Stimulated activated effector memory CD8-positive, alpha-beta T cell treated with anti-CD3 and anti-CD28 coated beads, Interleukin-12 subunit alpha, Interleukin-12 subunit beta, amount 100 ng/mL, for 72 hours (primary cell): ENCODE measurements around the gene USF1.

Experiments used
- ATAC-seq: fragments of 150-1000 bp; cut with Tn5 transposase; 2 replicates; pipeline ENCODE4 v1.10.0; 2021
- DNase-seq, 2 donors: peaks; one replicate each; pipeline ENCODE4 v3.0.0; 2021 to 2022; ENCODE audit warnings: low spot score in 2 of 2
- H3K27ac Mint-ChIP-seq: one replicate; pipeline ENCODE4 v1.8.0; 2022; ENCODE audit warnings: mild to moderate bottlenecking, mixed read lengths
- H3K36me3 Mint-ChIP-seq: one replicate; pipeline ENCODE4 v1.8.0; 2022; ENCODE audit warnings: mild to moderate bottlenecking, mixed read lengths
- H3K4me1 Mint-ChIP-seq: one replicate; pipeline ENCODE4 v1.8.0; 2022; ENCODE audit warnings: mixed read lengths
- H3K4me3 Mint-ChIP-seq: one replicate; pipeline ENCODE4 v1.8.0; 2022; ENCODE audit warnings: mild to moderate bottlenecking, mixed read lengths
- H3K9me3 Mint-ChIP-seq: one replicate; pipeline ENCODE4 v1.8.0; 2022; ENCODE audit warnings: mixed read lengths

Gene USF1

GRCh38 chr1:161045736-161046604 lies at the start of gene USF1:
Gene USF1, minus strand, starts transcription at chr1:161045977. Its CDS starts 2,702 bp downstream, at chr1:161043275.
- peak; percentile 90 for ATAC-seq
- Mint-ChIP-seq H3K4me3 (peak within 1 kb of the TSS; percentile 85), H3K4me1 (peaks cover 68% of the 10 kb centered on the region), H3K36me3 (peaks cover 94% of the 10 kb centered on the region), H3K27ac (peak within 1 kb of the TSS; percentile 99), H3K9me3 (no peaks in the 10 kb centered on the region)
- peak; percentile 79 to 97 for DNase-seq

DNA sequence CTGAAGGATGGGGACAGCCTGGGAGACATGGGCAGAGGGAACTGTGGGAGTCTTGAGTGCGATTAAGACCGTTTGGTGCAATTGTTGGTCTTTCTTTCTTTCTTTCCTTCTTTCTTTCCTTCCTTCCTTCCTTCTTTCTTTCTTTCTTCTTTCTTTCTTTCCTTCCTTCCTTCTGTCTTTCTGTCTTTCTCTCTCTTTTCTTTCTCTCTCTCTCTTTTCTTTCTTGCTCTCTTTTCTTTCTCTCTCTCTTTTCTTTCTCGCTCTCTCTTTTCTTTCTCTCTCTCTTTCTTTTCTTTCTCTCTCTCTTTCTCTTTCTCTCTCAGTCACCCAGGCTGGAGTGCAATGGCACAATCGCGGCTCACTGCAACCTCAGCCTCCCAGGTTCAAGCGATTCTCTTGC lies 49.5 kb upstream of the USF1 start:
- ATAC-seq: no peak
- Mint-ChIP-seq H3K27ac (no peak overlapping the region), H3K4me3 (no peak overlapping the region), H3K36me3 (peaks cover 36% of the 10 kb centered on the region), H3K4me1 (peaks cover 72% of the 10 kb centered on the region), H3K9me3 (no peaks in the 10 kb centered on the region)
- DNase-seq: no peak

GRCh38 chr1:161094481-161094880 lies 48.7 kb upstream of the USF1 start:
- no peaks in the 10 kb centered on the region for H3K9me3 Mint-ChIP-seq
- peaks cover 74% of the 10 kb centered on the region for H3K4me1 Mint-ChIP-seq
- ATAC-seq (no peak), DNase-seq (no peak)
- no peak overlapping the region for H3K4me3 Mint-ChIP-seq
- H3K36me3 Mint-ChIP-seq: peaks cover 29% of the 10 kb centered on the region
- no peak overlapping the region for H3K27ac Mint-ChIP-seq

- ATAC-seq: peak; percentile 95
- no peaks in the 10 kb centered on the region for H3K9me3 Mint-ChIP-seq
- H3K4me1 Mint-ChIP-seq: peaks cover 58% of the 10 kb centered on the region
- H3K4me3 Mint-ChIP-seq: peak overlapping the region; percentile 3
- peak overlapping the region; percentile 60 for H3K27ac Mint-ChIP-seq
- peaks cover 14% of the 10 kb centered on the region for H3K36me3 Mint-ChIP-seq
- no peak for DNase-seq
Observed at GRCh38 chr1:161092621-161093028, 46.8 kb upstream of the USF1 start.

- DNase-seq (no peak), ATAC-seq (peak; percentile 4)
- Mint-ChIP-seq H3K4me1 (peaks cover 51% of the 10 kb centered on the region), H3K9me3 (no peaks in the 10 kb centered on the region), H3K36me3 (peaks cover 7% of the 10 kb centered on the region), H3K27ac (peak overlapping the region; percentile 60), H3K4me3 (peak overlapping the region; percentile 3)
Observed at GRCh38 chr1:161091796-161092507, 46.2 kb upstream of the USF1 start.

DNA sequence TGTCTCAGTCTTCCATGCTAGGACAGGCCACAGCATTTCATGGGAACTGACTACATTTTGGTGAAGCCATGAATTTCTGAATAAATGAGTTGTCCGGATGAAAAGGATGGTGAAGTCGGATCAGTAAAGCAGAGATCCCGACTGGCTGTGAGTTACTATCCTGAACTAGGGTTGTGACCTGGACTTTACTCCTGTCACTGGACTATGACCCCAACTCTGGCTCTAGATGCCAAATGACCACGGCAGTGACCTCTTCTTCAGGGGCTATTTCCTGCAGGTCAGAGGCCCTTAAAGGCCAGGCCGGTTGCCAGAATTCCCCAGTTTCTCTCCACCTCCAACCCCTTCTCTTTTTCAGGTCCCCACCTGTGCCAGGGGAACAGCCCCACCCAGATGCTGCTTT lies 45.3 kb upstream of the USF1 start:
- DNase-seq (no peak), ATAC-seq (no peak)
- Mint-ChIP-seq H3K27ac (no peak overlapping the region), H3K36me3 (no peaks in the 10 kb centered on the region), H3K9me3 (no peaks in the 10 kb centered on the region), H3K4me1 (peaks cover 43% of the 10 kb centered on the region), H3K4me3 (no peak overlapping the region)

DNA sequence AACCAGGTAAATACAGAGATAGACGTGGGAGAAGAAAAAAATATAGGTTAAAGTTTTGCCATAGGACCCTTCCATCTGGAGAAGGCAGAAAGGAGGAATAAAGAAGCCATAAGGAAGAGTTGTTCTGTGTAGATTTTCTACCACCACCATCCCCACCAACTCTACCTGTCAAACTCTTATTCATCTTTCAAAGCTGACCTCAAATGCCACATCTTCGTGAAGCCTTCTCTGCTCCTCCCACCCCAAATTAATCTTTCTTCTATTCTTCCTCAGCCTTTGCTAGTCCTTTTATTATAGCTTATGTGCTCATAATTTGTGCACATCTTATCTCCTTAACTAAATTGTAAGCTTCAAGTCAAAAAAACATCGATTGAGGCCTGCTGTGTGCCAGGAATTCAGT lies 44.8 kb upstream of the USF1 start:
- Mint-ChIP-seq H3K36me3 (no peaks in the 10 kb centered on the region), H3K4me3 (no peak overlapping the region), H3K4me1 (peaks cover 43% of the 10 kb centered on the region), H3K9me3 (no peaks in the 10 kb centered on the region), H3K27ac (no peak overlapping the region)
- peak; percentile 26 for ATAC-seq
- no peak for DNase-seq

DNA sequence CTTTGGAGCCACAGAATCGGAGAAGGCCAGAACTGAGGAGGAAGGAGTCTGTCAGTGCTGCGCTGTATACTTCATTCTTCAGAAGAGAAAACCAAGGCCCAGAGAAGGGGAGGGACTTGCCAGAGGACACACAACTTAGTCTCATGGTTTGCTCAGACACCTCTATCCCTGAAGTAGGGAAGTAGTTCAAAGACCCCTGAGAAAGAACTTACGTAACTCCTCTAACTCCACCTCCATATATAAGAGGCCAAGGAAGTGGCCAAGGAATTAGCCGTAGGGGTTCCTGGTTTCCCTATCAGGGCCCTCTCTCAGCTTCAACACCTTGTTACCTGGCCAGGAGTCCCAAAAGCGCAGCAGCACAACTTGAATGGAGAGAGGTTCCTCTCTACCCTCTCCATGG lies 44.2 kb upstream of the USF1 start:
- Mint-ChIP-seq H3K36me3 (no peaks in the 10 kb centered on the region), H3K9me3 (no peaks in the 10 kb centered on the region), H3K4me1 (peaks cover 37% of the 10 kb centered on the region), H3K4me3 (no peak overlapping the region), H3K27ac (no peak overlapping the region)
- ATAC-seq (no peak), DNase-seq (no peak)

DNA sequence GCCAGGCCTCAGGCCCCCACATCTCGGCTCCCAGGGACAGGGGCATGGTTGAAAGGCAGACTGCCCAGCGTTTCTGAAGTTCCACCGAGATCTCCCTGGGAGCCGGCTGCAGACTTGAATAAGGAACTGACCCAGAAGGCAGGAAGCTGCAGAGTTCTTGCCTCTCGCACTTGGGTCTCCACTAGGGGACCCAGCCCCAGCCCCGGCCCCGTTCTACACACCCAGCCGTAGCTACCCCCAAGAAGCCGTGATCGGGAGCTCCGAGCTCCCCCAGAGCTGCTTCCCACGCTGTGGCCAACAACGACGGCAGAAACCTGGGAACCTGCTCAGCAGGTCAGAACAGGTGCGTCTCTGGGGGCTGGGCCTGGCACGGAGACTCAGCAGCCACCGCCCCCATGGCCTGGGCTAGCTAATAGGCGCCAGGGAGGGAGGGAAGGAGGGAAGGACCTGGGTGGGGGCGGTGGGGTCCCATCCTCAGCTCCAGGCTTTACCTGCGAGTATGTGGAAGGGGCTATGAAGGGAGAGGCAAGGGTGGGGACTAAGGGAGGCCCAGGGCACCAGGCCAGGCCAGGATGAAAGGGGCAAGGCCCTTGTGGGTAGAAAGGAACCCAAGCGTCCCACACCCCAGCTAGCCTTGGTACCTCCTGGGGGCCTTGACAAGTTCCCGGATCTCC lies 43.6 kb upstream of the USF1 start, which contains the start of gene NECTIN4:
Gene NECTIN4, minus strand, starts transcription at position 308 of the 674 bp plus-strand sequence. Its CDS starts 262 bp downstream, at position 46.
- Mint-ChIP-seq H3K27ac (no peak within 1 kb of the TSS), H3K4me1 (peaks cover 32% of the 10 kb centered on the region), H3K36me3 (no peaks in the 10 kb centered on the region), H3K4me3 (no peak within 1 kb of the TSS), H3K9me3 (no peaks in the 10 kb centered on the region)
- DNase-seq: no peak
- no peak for ATAC-seq

DNA sequence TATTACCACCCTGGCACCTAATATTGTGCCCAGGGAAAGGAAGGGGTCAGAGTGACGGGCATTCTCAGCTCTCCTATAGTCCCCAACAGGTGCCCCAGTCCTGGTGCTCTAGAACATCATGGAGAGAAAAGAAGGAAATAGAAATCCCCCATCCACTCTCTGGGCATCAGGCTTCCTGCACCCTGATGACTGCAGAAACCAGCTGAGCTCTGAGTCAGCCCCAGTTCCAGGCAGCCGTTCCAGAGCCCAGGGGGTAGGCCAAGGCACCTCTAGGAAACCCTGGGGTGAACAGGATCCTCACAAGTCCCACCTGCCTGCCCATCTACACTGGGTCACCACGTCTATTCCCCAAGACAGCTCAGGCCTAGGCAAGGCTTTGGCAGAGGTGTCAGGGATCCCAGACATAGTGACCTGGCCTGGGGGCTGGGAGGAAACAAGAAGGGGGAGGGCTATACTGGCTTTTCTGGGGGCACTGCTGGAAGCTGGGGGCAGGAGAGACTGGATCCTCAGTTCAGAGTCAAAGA lies 42.9 kb upstream of the USF1 start:
- DNase-seq (no peak), ATAC-seq (no peak)
- Mint-ChIP-seq H3K9me3 (no peaks in the 10 kb centered on the region), H3K27ac (no peak overlapping the region), H3K4me1 (peaks cover 30% of the 10 kb centered on the region), H3K36me3 (no peaks in the 10 kb centered on the region), H3K4me3 (no peak overlapping the region)

DNA sequence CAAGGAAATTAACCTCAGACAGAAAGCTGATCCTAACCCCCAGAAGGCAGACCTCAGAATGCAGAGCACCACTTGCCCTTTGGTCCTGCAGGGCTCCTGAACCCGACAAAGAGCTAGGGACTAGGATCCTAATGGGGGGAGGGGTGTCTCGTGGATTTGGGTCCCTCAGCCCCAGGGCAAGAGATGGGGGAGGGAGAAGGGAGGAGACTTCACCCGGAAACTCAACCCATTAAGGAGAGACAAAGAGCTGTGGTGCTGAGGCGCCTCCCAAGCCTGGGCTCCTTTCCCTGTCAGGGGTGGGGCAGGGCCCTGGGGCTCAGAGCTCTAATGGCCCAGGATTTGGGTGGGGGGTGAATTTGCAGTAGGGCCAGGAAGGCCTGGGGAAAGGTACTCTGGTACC lies 40.7 kb upstream of the USF1 start:
- DNase-seq (no peak), ATAC-seq (no peak)
- H3K4me1 Mint-ChIP-seq: peaks cover 9% of the 10 kb centered on the region
- no peaks in the 10 kb centered on the region for H3K36me3 Mint-ChIP-seq
- H3K27ac Mint-ChIP-seq: peak overlapping the region; percentile 65
- H3K9me3 Mint-ChIP-seq: no peaks in the 10 kb centered on the region
- H3K4me3 Mint-ChIP-seq: no peak overlapping the region

- no peak for ATAC-seq
- H3K9me3 Mint-ChIP-seq: no peaks in the 10 kb centered on the region
- no peaks in the 10 kb centered on the region for H3K36me3 Mint-ChIP-seq
- no peak overlapping the region for H3K4me3 Mint-ChIP-seq
- no peak for DNase-seq
- H3K4me1 Mint-ChIP-seq: peaks cover under 1% of the 10 kb centered on the region
- no peak overlapping the region for H3K27ac Mint-ChIP-seq
Observed at GRCh38 chr1:161085165-161085564, 39.4 kb upstream of the USF1 start.

DNA sequence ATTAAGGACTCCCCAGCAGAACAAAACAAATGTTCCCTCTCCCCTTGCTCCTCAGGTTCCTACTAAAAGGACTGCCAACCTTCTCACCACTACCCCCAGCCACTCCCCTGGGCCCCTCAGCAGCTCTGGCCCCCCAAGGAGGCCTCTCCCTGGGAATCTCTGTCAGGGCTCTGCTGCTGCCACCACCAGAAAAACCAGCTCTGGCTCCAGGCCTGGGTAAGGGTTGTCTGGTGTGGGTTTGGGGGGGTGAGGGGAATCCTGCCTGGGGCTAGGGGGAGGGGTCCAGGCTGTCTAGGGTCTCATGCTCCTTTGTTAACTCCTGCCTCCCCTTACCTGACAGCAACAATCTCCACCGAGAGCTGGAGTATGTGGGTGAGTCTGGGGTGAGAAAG lies 38.8 kb upstream of the USF1 start:
- no peak overlapping the region for H3K4me3 Mint-ChIP-seq
- ATAC-seq (no peak), DNase-seq (no peak)
- no peaks in the 10 kb centered on the region for H3K36me3 Mint-ChIP-seq
- H3K27ac Mint-ChIP-seq: no peak overlapping the region
- H3K9me3 Mint-ChIP-seq: no peaks in the 10 kb centered on the region
- no peaks in the 10 kb centered on the region for H3K4me1 Mint-ChIP-seq

GRCh38 chr1:161083748-161084596 lies 38.2 kb upstream of the USF1 start:
- Mint-ChIP-seq H3K4me1 (no peaks in the 10 kb centered on the region), H3K9me3 (no peaks in the 10 kb centered on the region), H3K4me3 (no peak overlapping the region), H3K36me3 (no peaks in the 10 kb centered on the region), H3K27ac (no peak overlapping the region)
- DNase-seq: no peak
- ATAC-seq: no peak
